Stimulated activated CD4-positive, alpha-beta T cell treated with anti-CD3 and anti-CD28 coated beads, Interleukin-15, amount 100 ng/mL, for 1 hour (primary cell): Measurements from ENCODE around the gene PSMC4.

ENCODE experiments used
- DNase-seq, 2 donors: peaks; one replicate each; pipeline ENCODE4 v3.0.0-alpha.2; 2020; ENCODE audit warnings: low read depth in 1 of 2, low spot score in 1 of 2

Gene PSMC4

GRCh38 chr19:39970675-39971379, at the start of gene PSMC4:
TSS of gene PSMC4 (plus strand) at chr19:39971165. CDS start at chr19:39971203, 38 bp downstream.
- peak; percentile 95 to 98 for DNase-seq

GRCh38 chr19:39923862-39924261, 47.1 kb upstream of the PSMC4 start:
- DNase-seq = no peak

GRCh38 chr19:39924389-39924788, 46.6 kb upstream of the PSMC4 start:
- DNase-seq = no peak

- DNase-seq = no peak
These were observed 46.0 kb upstream of the PSMC4 start for GRCh38 chr19:39924952-39925351.

- no peak for DNase-seq
These were observed 44.7 kb upstream of the PSMC4 start for GRCh38 chr19:39926170-39926760.

- no peak for DNase-seq
These were observed 43.9 kb upstream of the PSMC4 start for GRCh38 chr19:39927076-39927475.

- DNase-seq = no peak
These were observed 43.2 kb upstream of the PSMC4 start for GRCh38 chr19:39927524-39928356.

- DNase-seq = no peak
These were observed 42.6 kb upstream of the PSMC4 start for GRCh38 chr19:39928357-39928725.

- DNase-seq = no peak
These were observed 41.2 kb upstream of the PSMC4 start for GRCh38 chr19:39929750-39930149.

GRCh38 chr19:39934584-39935363, 36.2 kb upstream of the PSMC4 start, which contains the start of gene FCGBP:
TSS of gene FCGBP (minus strand) at chr19:39934634.
- no peak for DNase-seq

GRCh38 chr19:39935364-39935661, 35.7 kb upstream of the PSMC4 start:
- DNase-seq = no peak

- no peak for DNase-seq
These were observed 34.9 kb upstream of the PSMC4 start for GRCh38 chr19:39936020-39936419.

- no peak for DNase-seq
These were observed 34.3 kb upstream of the PSMC4 start for GRCh38 chr19:39936622-39937021.

- peak in 1 of 2 donors; percentile 6 for DNase-seq
These were observed 33.8 kb upstream of the PSMC4 start for GRCh38 chr19:39937094-39937720.

- DNase-seq = no peak
These were observed 33.2 kb upstream of the PSMC4 start for GRCh38 chr19:39937787-39938186.

- no peak for DNase-seq
These were observed 31.4 kb upstream of the PSMC4 start for GRCh38 chr19:39939556-39939955.

GRCh38 chr19:39940221-39940833, 30.6 kb upstream of the PSMC4 start:
- no peak for DNase-seq

- DNase-seq = no peak
These were observed 29.8 kb upstream of the PSMC4 start for GRCh38 chr19:39941151-39941550.

GRCh38 chr19:39941615-39942365, 29.2 kb upstream of the PSMC4 start:
- DNase-seq = peak in 1 of 2 donors; percentile 16

- no peak for DNase-seq
These were observed 28.6 kb upstream of the PSMC4 start for GRCh38 chr19:39942366-39942730.
